ENCODE results near the gene MRS2. TPM values are rescaled to one million over a fixed set of nuclear protein-coding genes. Genes with fewer than 3 reads are reported as not detected.
"Not testable (repeated sequence)": the region's sequence is repeated elsewhere in the genome, so short reads cannot be mapped to it uniquely, and the experiment has no call there.

Gene MRS2
- total and polyA plus RNA-seq, 2 donors (not counting 3 experiments of a cell fraction or from before 2014, with no cell fraction given), result 12.1 to 21.1 TPM

- H3K27ac ChIP-seq (ENCODE audit: insufficient read depth, low read depth, low read length); H3K9me1 ChIP-seq (replicated peaks; ENCODE audit: control insufficient read depth, extremely low read depth, insufficient read depth, low read length); BruUV-seq (replicated peaks); CTCF ChIA-PET; H3K27me3 ChIP-seq (ENCODE audit: control insufficient read depth in 2 of 2, insufficient read depth in 2 of 2, low read length in 2 of 2); H3K79me2 ChIP-seq (ENCODE audit: control insufficient read depth, insufficient read depth, low read length); FAIRE-seq; DNase-seq (ENCODE audit: low read depth, low spot score); H3K4me1 ChIP-seq (ENCODE audit: control insufficient read depth, extremely low read depth, insufficient read depth, low read length); H3K9me3 ChIP-seq (replicated peaks; ENCODE audit: control insufficient read depth, insufficient read depth, low read length); intact Hi-C loops (cut with micrococcal nuclease); H3K4me3 ChIP-seq (replicated peaks in 1 of 3; ENCODE audit: insufficient read depth in 1 of 3, low read depth in 1 of 3, low read length in 3 of 3); H2AFZ ChIP-seq (ENCODE audit: low read depth, low read length); H3K9ac ChIP-seq (replicated peaks; ENCODE audit: extremely low read depth, insufficient read depth, low read length); H3K4me2 ChIP-seq (ENCODE audit: insufficient read depth, low read length); H4K20me1 ChIP-seq (replicated peaks; ENCODE audit: control insufficient read depth, extremely low read depth, insufficient read depth, low read length); dilution Hi-C loops (cut with MboI; ENCODE audit: extremely low pct_ligation_motif_present, low sequenced_read_pairs); POLR2A ChIA-PET: not testable (repeated sequence)
- peaks cover 10 to 11% of the 10 kb centered on the region in 2 experiments for H3K36me3 ChIP-seq (ENCODE audit: control insufficient read depth in 2 of 2, extremely low read depth in 1 of 2, insufficient read depth in 2 of 2, low read length in 2 of 2)
These were observed 11.8 kb downstream of the MRS2 start for GRCh38 chr6:24414531-24414930.

- ChIA-PET CTCF (no interaction called here), POLR2A (no interaction called here)
- H3K9me1 ChIP-seq (replicated peaks; ENCODE audit: control insufficient read depth, extremely low read depth, insufficient read depth, low read length), result no peaks in the 10 kb centered on the region
- no peaks in the 10 kb centered on the region for H3K27me3 ChIP-seq (ENCODE audit: control insufficient read depth in 2 of 2, insufficient read depth in 2 of 2, low read length in 2 of 2)
- H3K27ac ChIP-seq (ENCODE audit: insufficient read depth, low read depth, low read length), result no peak overlapping the region
- H4K20me1 ChIP-seq (replicated peaks; ENCODE audit: control insufficient read depth, extremely low read depth, insufficient read depth, low read length), result no peaks in the 10 kb centered on the region
- no peak overlapping the region for H3K4me3 ChIP-seq (replicated peaks in 1 of 3; ENCODE audit: insufficient read depth in 1 of 3, low read depth in 1 of 3, low read length in 3 of 3)
- no peaks in the 10 kb centered on the region for H3K79me2 ChIP-seq (ENCODE audit: control insufficient read depth, insufficient read depth, low read length)
- no peaks in the 10 kb centered on the region for H3K4me1 ChIP-seq (ENCODE audit: control insufficient read depth, extremely low read depth, insufficient read depth, low read length)
- no peak overlapping the region for H2AFZ ChIP-seq (ENCODE audit: low read depth, low read length)
- no peaks in the 10 kb centered on the region for H3K9me3 ChIP-seq (replicated peaks; ENCODE audit: control insufficient read depth, insufficient read depth, low read length)
- H3K36me3 ChIP-seq (ENCODE audit: control insufficient read depth in 2 of 2, extremely low read depth in 1 of 2, insufficient read depth in 2 of 2, low read length in 2 of 2), result peaks cover 16 to 18% of the 10 kb centered on the region in 2 experiments
- TF ChIP-seq MAX (IDR thresholded peaks at IDR 0.05; ENCODE audit: insufficient read depth, insufficient read length) (no peak), FOS (IDR thresholded peaks at IDR 0.05; ENCODE audit: borderline replicate concordance, insufficient read depth, low read length) (no peak), GATA2 (IDR thresholded peaks at IDR 0.05; ENCODE audit: insufficient read depth, insufficient read length, low read depth, low read length) (no peak), CTCF (IDR thresholded peaks at IDR 0.05; ENCODE audit: extremely low read depth in 1 of 2, insufficient read depth in 1 of 2, low read depth in 1 of 2, low read length in 2 of 2) (no peak), POLR2A (IDR thresholded peaks at IDR 0.05; ENCODE audit: low read depth, low read length) (no peak), EZH2 (IDR thresholded peaks at IDR 0.05; ENCODE audit: borderline replicate concordance, low read depth, low read length, severe bottlenecking) (no peak), POLR2AphosphoS5 (IDR thresholded peaks at IDR 0.05; ENCODE audit: insufficient read depth, low read depth, low read length) (no peak), JUN (IDR thresholded peaks at IDR 0.05; ENCODE audit: borderline replicate concordance, insufficient read depth, insufficient read length, low read depth) (no peak), MYC (IDR thresholded peaks at IDR 0.05; ENCODE audit: low read depth, low read length) (no peak)
- FAIRE-seq (no peak), DNase-seq (ENCODE audit: low read depth, low spot score) (no peak)
- dilution Hi-C loops (cut with MboI; ENCODE audit: extremely low pct_ligation_motif_present, low sequenced_read_pairs) (no loop called here), intact Hi-C loops (cut with micrococcal nuclease) (no loop called here)
- H3K9ac ChIP-seq (replicated peaks; ENCODE audit: extremely low read depth, insufficient read depth, low read length), result no peak overlapping the region
- BruUV-seq (replicated peaks), result no TSS peak
- no peak overlapping the region for H3K4me2 ChIP-seq (ENCODE audit: insufficient read depth, low read length)
These were observed 13.0 kb downstream of the MRS2 start for GRCh38 chr6:24415753-24416152.
